HG03103 (cell line): ENCODE measurements around the gene FAM120B.

ENCODE experiments used
- ATAC-seq: cut with Tn5 transposase; IDR thresholded peaks from one replicate; pipeline ENCODE4 v1.9.1; 2021; ENCODE audit warnings: low read depth; ENCODE audit not compliant: unreplicated experiment

Gene FAM120B

GRCh38 chr6:170410241-170410640, 103.7 kb downstream of the FAM120B start:
- no peak for ATAC-seq

GRCh38 chr6:170415318-170415717, 108.8 kb downstream of the FAM120B start:
- ATAC-seq, result no peak

GRCh38 chr6:170416303-170416702, 109.7 kb downstream of the FAM120B start:
- no peak for ATAC-seq

GRCh38 chr6:170416959-170417606, 110.5 kb downstream of the FAM120B start:
- no peak for ATAC-seq

GRCh38 chr6:170417881-170418280, 111.3 kb downstream of the FAM120B start:
- no peak for ATAC-seq

GRCh38 chr6:170420283-170420682, 113.7 kb downstream of the FAM120B start:
- no peak for ATAC-seq

GRCh38 chr6:170420791-170421776, 114.5 kb downstream of the FAM120B start:
- no peak for ATAC-seq

GRCh38 chr6:170421921-170422320, 115.4 kb downstream of the FAM120B start:
- ATAC-seq, result no peak

GRCh38 chr6:170423030-170423429, 116.5 kb downstream of the FAM120B start:
- no peak for ATAC-seq

- ATAC-seq, result no peak
These were observed 117.5 kb downstream of the FAM120B start for GRCh38 chr6:170423814-170424603.

- ATAC-seq, result no peak
These were observed 118.1 kb downstream of the FAM120B start for GRCh38 chr6:170424604-170425126.

- ATAC-seq, result no peak
These were observed 122.9 kb downstream of the FAM120B start for GRCh38 chr6:170429450-170429849.

GRCh38 chr6:170433163-170434116, 126.9 kb downstream of the FAM120B start:
- no peak for ATAC-seq

- ATAC-seq, result no peak
These were observed 127.7 kb downstream of the FAM120B start for GRCh38 chr6:170434117-170434820.

- ATAC-seq, result no peak
These were observed 128.2 kb downstream of the FAM120B start for GRCh38 chr6:170434821-170435155.

GRCh38 chr6:170435766-170436165, 129.2 kb downstream of the FAM120B start:
- ATAC-seq, result no peak

- no peak for ATAC-seq
These were observed 129.8 kb downstream of the FAM120B start for GRCh38 chr6:170436209-170436809.

- ATAC-seq, result no peak
These were observed 131.3 kb downstream of the FAM120B start for GRCh38 chr6:170437719-170438401.
